ENCODE results near the gene TM2D1.

Gene TM2D1

GRCh38 chr1:61641578-61642336 lies 83.2 kb downstream of the TM2D1 start:
- no peak for DNase-seq

- DNase-seq, result no peak
These were observed 84.1 kb downstream of the TM2D1 start for GRCh38 chr1:61640531-61641530.

DNA sequence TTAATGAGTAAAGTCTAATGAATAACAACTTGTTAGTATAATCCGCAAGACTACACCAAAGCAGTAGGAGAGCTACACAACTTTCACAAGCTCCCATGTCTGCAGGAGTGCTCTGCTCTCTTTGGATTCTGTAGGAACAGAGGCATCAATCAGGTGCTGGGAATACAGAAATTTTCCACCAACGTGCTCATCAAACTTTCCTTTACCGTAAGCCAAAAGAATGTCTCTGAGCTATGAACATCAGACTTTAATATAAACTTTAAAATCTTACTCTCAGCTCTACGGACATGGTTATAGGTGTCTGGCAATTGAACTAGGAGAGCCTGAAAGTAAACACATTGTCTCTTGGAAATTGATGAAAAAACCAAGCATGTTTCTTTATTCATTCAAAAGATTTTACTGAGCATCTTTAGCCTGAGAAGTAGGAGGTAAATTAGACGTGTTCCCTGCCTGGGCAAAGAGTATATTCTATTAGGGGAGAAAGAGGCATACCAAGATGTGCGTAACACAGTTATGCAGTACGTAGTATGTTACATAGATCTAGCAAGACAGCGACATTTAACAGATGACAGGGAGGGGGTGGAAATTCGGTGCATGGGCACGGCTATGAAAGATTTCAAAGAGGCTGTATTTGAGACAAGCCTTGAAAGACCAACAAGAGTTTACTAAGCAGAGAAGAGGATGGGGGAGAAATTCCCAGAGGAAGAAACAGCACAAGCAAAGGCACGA lies 85.2 kb downstream of the TM2D1 start:
- DNase-seq, result no peak

- peak; percentile 9 for DNase-seq
These were observed 85.9 kb downstream of the TM2D1 start for GRCh38 chr1:61638911-61639605.

DNA sequence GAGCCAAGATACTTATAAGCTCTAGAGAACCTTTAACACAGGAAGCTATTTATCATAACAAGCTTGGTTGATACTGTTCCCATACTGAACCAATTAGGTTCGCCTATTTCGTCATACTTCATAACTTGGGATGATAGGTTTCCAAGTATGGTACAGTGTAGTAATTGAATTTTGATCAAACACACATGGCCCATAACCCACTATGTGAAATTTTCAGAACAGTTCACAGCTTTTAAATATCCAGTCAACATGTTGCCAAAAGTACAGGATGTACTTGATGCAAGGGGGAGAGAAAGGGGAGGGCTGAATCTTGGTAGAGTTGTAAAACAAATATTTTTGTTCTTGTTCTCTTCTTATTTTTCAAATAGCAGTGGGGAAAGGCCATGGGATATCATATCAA lies 86.6 kb downstream of the TM2D1 start:
- DNase-seq, result no peak

GRCh38 chr1:61637470-61637869 lies 87.5 kb downstream of the TM2D1 start:
- DNase-seq, result no peak

DNA sequence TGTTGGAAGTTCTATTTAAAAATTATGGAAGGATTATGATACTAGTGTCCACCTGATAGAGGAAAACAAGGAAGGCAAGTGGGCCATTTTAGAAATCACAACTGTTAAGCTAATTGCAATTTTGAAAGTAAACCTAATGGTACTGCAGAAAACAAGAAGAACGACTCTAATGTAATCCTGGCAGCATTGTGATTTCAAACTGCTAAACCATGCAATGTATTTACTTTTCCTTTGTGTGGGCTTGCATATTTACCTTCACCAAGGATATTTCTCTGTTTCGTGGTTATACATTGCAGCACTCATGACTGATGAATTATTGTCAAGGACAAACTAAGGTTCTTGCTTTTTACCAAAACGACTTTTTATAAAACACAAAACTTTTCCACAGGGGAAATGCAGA lies 88.1 kb downstream of the TM2D1 start:
- DNase-seq, result peak; percentile 10

DNA sequence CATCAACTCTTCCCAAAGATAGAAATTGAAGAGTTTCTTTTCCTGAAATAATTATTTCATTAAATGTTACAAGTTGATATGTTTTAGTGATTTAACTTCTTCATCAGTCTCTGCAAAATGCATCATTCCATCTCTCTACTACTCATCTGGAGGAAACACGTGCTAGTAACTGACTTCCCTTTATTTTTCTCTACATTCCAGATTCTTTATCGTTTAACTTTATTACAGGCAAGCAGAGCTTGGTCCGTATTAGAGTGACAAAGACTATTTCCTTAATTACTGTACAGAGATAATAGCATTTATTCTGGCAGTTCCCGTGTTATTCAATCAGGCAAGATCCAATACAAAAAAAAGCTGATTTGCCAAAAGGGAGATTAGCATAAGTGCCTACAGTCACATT lies 88.6 kb downstream of the TM2D1 start:
- no peak for DNase-seq

GRCh38 chr1:61635557-61635956 lies 89.4 kb downstream of the TM2D1 start:
- DNase-seq, result no peak

GRCh38 chr1:61631436-61631835 lies 93.5 kb downstream of the TM2D1 start:
- no peak for DNase-seq

All from NCI-H345 (cell line).